GM18517 (cell line): ENCODE measurements around the gene MICAL2.

Experiments
- ATAC-seq: cut with Tn5 transposase; IDR thresholded peaks from one replicate; pipeline ENCODE4 v1.9.1; 2021; ENCODE audit warnings: mild to moderate bottlenecking, moderate library complexity; ENCODE audit not compliant: unreplicated experiment

The MICAL2 gene

GRCh38 chr11:12094872-12095800 lies 15.3 kb upstream of the MICAL2 start:
- ATAC-seq = no peak

GRCh38 chr11:12097219-12097618 lies 13.2 kb upstream of the MICAL2 start:
- ATAC-seq = no peak

GRCh38 chr11:12098601-12099000 lies 11.8 kb upstream of the MICAL2 start:
- ATAC-seq = no peak

GRCh38 chr11:12099132-12099873 lies 11.1 kb upstream of the MICAL2 start:
- no peak for ATAC-seq

GRCh38 chr11:12100429-12100828 lies 10.0 kb upstream of the MICAL2 start:
- ATAC-seq = no peak

GRCh38 chr11:12100841-12101242 lies 9.5 kb upstream of the MICAL2 start:
- ATAC-seq = no peak

GRCh38 chr11:12101318-12101717 lies 9.1 kb upstream of the MICAL2 start:
- no peak for ATAC-seq

GRCh38 chr11:12102588-12103410 lies 7.6 kb upstream of the MICAL2 start:
- no peak for ATAC-seq

GRCh38 chr11:12103411-12104225 lies 6.8 kb upstream of the MICAL2 start:
- no peak for ATAC-seq

- ATAC-seq = no peak
These were observed 4.9 kb upstream of the MICAL2 start for GRCh38 chr11:12105471-12105870.

- ATAC-seq = no peak
These were observed 4.3 kb upstream of the MICAL2 start for GRCh38 chr11:12106101-12106500.

GRCh38 chr11:12106501-12106900 lies 3.9 kb upstream of the MICAL2 start:
- ATAC-seq = no peak

GRCh38 chr11:12108875-12109453 lies 1.4 kb upstream of the MICAL2 start:
- no peak for ATAC-seq

- no peak for ATAC-seq
These were observed 696 bp upstream of the MICAL2 start for GRCh38 chr11:12109591-12110196.

- ATAC-seq = peak; percentile 46
These were observed 541 bp downstream of the MICAL2 start for GRCh38 chr11:12110714-12111548.

- ATAC-seq = no peak
These were observed 1.4 kb downstream of the MICAL2 start for GRCh38 chr11:12111549-12112520.

- no peak for ATAC-seq
These were observed 2.4 kb downstream of the MICAL2 start for GRCh38 chr11:12112750-12113149.
